ENCODE data around the gene PCSK6.

- TF ChIP-seq FOXK2 (IDR thresholded peaks at IDR 0.05): no peak
- TF ChIP-seq FOXM1 (IDR thresholded peaks at IDR 0.05; ENCODE audit: borderline replicate concordance): no peak
- no peak for TF ChIP-seq BHLHE40 (IDR thresholded peaks at IDR 0.05; ENCODE audit: borderline replicate concordance)
- no peak for TF ChIP-seq FOXA1 (IDR thresholded peaks at IDR 0.05)
- no peak for TF ChIP-seq ZNF384 (IDR thresholded peaks at IDR 0.05)
- no peak for TF ChIP-seq SUZ12 (IDR thresholded peaks at IDR 0.05)
- TF ChIP-seq HDGF (IDR thresholded peaks at IDR 0.05; ENCODE audit: borderline replicate concordance): no peak
- no peak for TF ChIP-seq SP1 (IDR thresholded peaks at IDR 0.05)
- TF ChIP-seq PKNOX1 (IDR thresholded peaks at IDR 0.05): no peak
Observed at GRCh38 chr15:101313041-101313761, 176.3 kb downstream of the PCSK6 start.
